Upper lobe of left lung (tissue), 6 donors: ENCODE data around the gene L3HYPDH. TPM values are rescaled to one million over a fixed set of nuclear protein-coding genes. Genes with fewer than 3 reads are reported as not detected.

Experiments
- ATAC-seq, 2 donors: fragments of 200-7000 bp; cut with Tn5 transposase; one replicate each; pipeline ENCODE4 v1.9.1; 2022; ENCODE audit warnings: mild to moderate bottlenecking in 2 of 2, moderate library complexity in 2 of 2; ENCODE audit not compliant: low FRiP score in 2 of 2
- DNase-seq, 2 donors: peaks; one replicate each; pipeline ENCODE4 v3.0.0-alpha.2; 2019 to 2020
- H3K27ac ChIP-seq, 4 donors: fragments of 200-600 bp; sonication (generic); one replicate each; pipeline ENCODE4 v1.5.1; 2016 to 2019
- H3K27me3 ChIP-seq, 4 donors: fragments of 200-600 bp; sonication (generic); one replicate each; pipeline ENCODE4 v1.5.1; 2017 to 2019
- H3K36me3 ChIP-seq, 4 donors: fragments of 200-600 bp; sonication (generic); one replicate each; pipeline ENCODE4 v1.5.1; 2016 to 2019
- H3K4me1 ChIP-seq, 4 donors: fragments of 200-600 bp; sonication (generic); one replicate each; pipeline ENCODE4 v1.5.1; 2018 to 2019
- H3K4me3 ChIP-seq, 4 donors: fragments of 200-600 bp; sonication (generic); one replicate each; pipeline ENCODE4 v1.5.1; 2017 to 2019; ENCODE audit warnings: mild to moderate bottlenecking in 2 of 4, moderate library complexity in 1 of 4
- H3K9me3 ChIP-seq, 4 donors: fragments of 200-600 bp; sonication (generic); one replicate each; pipeline ENCODE4 v1.5.1; 2018 to 2019
- CTCF ChIP-seq, 6 experiments: fragments of 450-650 bp in 4 of 6; fragments of 200-600 bp in 2 of 6; sonication (generic) in 2 of 6; IDR thresholded peaks; one replicate each; pipeline ENCODE4 v1.5.1; 2016 to 2019; ENCODE audit warnings: antibody characterized with exemption in 6 of 6
- EP300 ChIP-seq, 4 donors: sonication (generic); formaldehyde crosslinking; IDR thresholded peaks; one replicate each; pipeline ENCODE4 v1.5.1; 2017; ENCODE audit warnings: antibody characterized with exemption in 4 of 4, control low read depth in 2 of 4
- POLR2A ChIP-seq, 4 donors: fragments of 450-650 bp; IDR thresholded peaks; one replicate each; pipeline ENCODE4 v1.5.1; 2016 to 2017; ENCODE audit warnings: antibody characterized with exemption in 4 of 4, mild to moderate bottlenecking in 2 of 4
- POLR2AphosphoS5 ChIP-seq, 2 donors: sonication (generic); formaldehyde crosslinking; IDR thresholded peaks; one replicate each; pipeline ENCODE4 v1.5.1; 2017; ENCODE audit warnings: antibody characterized with exemption in 2 of 2
- WGBS, 2 donors: methylation state at CpG; one replicate each; pipeline ENCODE4 v1.1.5; 2017 to 2018; 5-methylcytosine and 5-hydroxymethylcytosine counted together
- total RNA-seq, 6 donors: library from RNA; depleted of rRNA in 4 of 6; stranded (reverse); fragments of >200 nt in 4 of 6; gene quantifications; one replicate each; pipeline versions ENCODE4 v1.1.0 to v1.2.1, GENCODE V29; 2016 to 2021
- donor health status: DM: no; HTN: no; CAD: no; lungs with moderate emphysema.
- donor health status: DM: no; HTN: yes; CAD: no; lungs with severe emphysema.

The L3HYPDH gene
- 10 to 100 TPM; 16.7 to 53.4 (median 38.9) TPM for total RNA-seq

GRCh38 chr14:59483819-59484638 is at the start of gene L3HYPDH, which contains the start of gene JKAMP:
TSS of gene L3HYPDH (minus strand) at chr14:59484408. CDS start at chr14:59484316, 92 bp downstream.
TSS of gene JKAMP (plus strand) at chr14:59484517. CDS start at chr14:59484590, 73 bp downstream.
- DNase-seq: peak; percentile 98 to 99
- Histone ChIP-seq H3K27me3 (no peaks in the 10 kb centered on the region), H3K36me3 (peaks cover 0 to 12% (median under 1%) of the 10 kb centered on the region in 4 donors), H3K27ac (peak within 1 kb of the TSS; percentile 88 to 95 (median 94)), H3K9me3 (no peaks in the 10 kb centered on the region), H3K4me3 (peak within 1 kb of the TSS; percentile 91 to 98 (median 97)), H3K4me1 (peaks cover 31 to 42% (median 37%) of the 10 kb centered on the region in 4 donors)
- WGBS, 2 donors: 0% methylated on average over 24 of the region's 92 CpGs; no CpG with 5 or more reads in 1 of the 2 donors
- ATAC-seq: peak; percentile 98
- TF ChIP-seq EP300 (IDR thresholded peaks at IDR 0.05): no peak
- peak in 3 of 4 donors; percentile 31 to 87 (median 79) for TF ChIP-seq POLR2A (IDR thresholded peaks at IDR 0.05)
- TF ChIP-seq CTCF (IDR thresholded peaks at IDR 0.05): peak; percentile 63 to 93 (median 82)
- TF ChIP-seq POLR2AphosphoS5 (IDR thresholded peaks at IDR 0.05): peak; percentile 73 to 78

- Histone ChIP-seq H3K4me1 (no peaks in the 10 kb centered on the region), H3K27me3 (no peaks in the 10 kb centered on the region), H3K27ac (no peak overlapping the region), H3K4me3 (no peak overlapping the region), H3K36me3 (no peaks in the 10 kb centered on the region), H3K9me3 (peaks cover 0 to 4% (median 0%) of the 10 kb centered on the region in 4 donors)
- 86 to 100% methylated on average over 1 of the region's 1 CpG for WGBS, 2 donors
- TF ChIP-seq CTCF (IDR thresholded peaks at IDR 0.05) (no peak), POLR2A (IDR thresholded peaks at IDR 0.05) (no peak), POLR2AphosphoS5 (IDR thresholded peaks at IDR 0.05) (no peak), EP300 (IDR thresholded peaks at IDR 0.05) (no peak)
- ATAC-seq (no peak), DNase-seq (no peak)
Measured at GRCh38 chr14:59532419-59532818, 48.2 kb upstream of the L3HYPDH start.

GRCh38 chr14:59530349-59530748 is 46.1 kb upstream of the L3HYPDH start:
- Histone ChIP-seq H3K27ac (no peak overlapping the region), H3K4me1 (no peaks in the 10 kb centered on the region), H3K36me3 (no peaks in the 10 kb centered on the region), H3K9me3 (peaks cover 0 to 4% (median 0%) of the 10 kb centered on the region in 4 donors), H3K4me3 (no peak overlapping the region), H3K27me3 (no peaks in the 10 kb centered on the region)
- no peak for TF ChIP-seq POLR2A (IDR thresholded peaks at IDR 0.05)
- TF ChIP-seq CTCF (IDR thresholded peaks at IDR 0.05): no peak
- no peak for TF ChIP-seq POLR2AphosphoS5 (IDR thresholded peaks at IDR 0.05)
- no peak for TF ChIP-seq EP300 (IDR thresholded peaks at IDR 0.05)
- ATAC-seq: no peak
- DNase-seq: no peak

- ATAC-seq (no peak), DNase-seq (no peak)
- H3K27ac ChIP-seq: no peak overlapping the region
- H3K27me3 ChIP-seq: no peaks in the 10 kb centered on the region
- H3K9me3 ChIP-seq: peaks cover 0 to 4% (median 0%) of the 10 kb centered on the region in 4 donors
- no peak overlapping the region for H3K4me3 ChIP-seq
- no peaks in the 10 kb centered on the region for H3K4me1 ChIP-seq
- WGBS, 2 donors: 71 to 76% methylated on average over 2 of the region's 2 CpGs
- no peaks in the 10 kb centered on the region for H3K36me3 ChIP-seq
- no peak for TF ChIP-seq CTCF (IDR thresholded peaks at IDR 0.05)
- TF ChIP-seq POLR2A (IDR thresholded peaks at IDR 0.05): no peak
- TF ChIP-seq EP300 (IDR thresholded peaks at IDR 0.05): no peak
Measured at GRCh38 chr14:59529189-59529588, 45.0 kb upstream of the L3HYPDH start.
